Fibroblast of lung (primary cell): ENCODE results near the gene NUCB1. TPM values are rescaled to one million over a fixed set of nuclear protein-coding genes. Genes with fewer than 3 reads are reported as not detected.

Source experiments
- DNase-seq, 2 donors: peaks; one replicate each; pipeline versions ENCODE4 v3.0.0 to v3.0.0-alpha.2; 2010; ENCODE audit warnings: low read depth in 2 of 2
- H2AFZ ChIP-seq: 2 replicates; pipeline ENCODE4 v1.5.1; 2012; ENCODE audit warnings: low read length, control low read depth, inconsistent platforms
- H3K27ac ChIP-seq: 2 replicates; pipeline ENCODE4 v1.5.1; 2011; ENCODE audit warnings: low read length, control low read depth; ENCODE audit not compliant: insufficient read depth
- H3K27me3 ChIP-seq: 2 replicates; pipeline ENCODE4 v1.5.1; 2011; ENCODE audit warnings: mild to moderate bottlenecking, low read length; ENCODE audit not compliant: control insufficient read depth, insufficient read depth
- H3K36me3 ChIP-seq: 2 replicates; pipeline ENCODE4 v1.5.1; 2011; ENCODE audit warnings: low read length; ENCODE audit not compliant: control insufficient read depth, insufficient read depth
- H3K4me1 ChIP-seq: 2 replicates; pipeline ENCODE4 v1.5.1; 2011; ENCODE audit warnings: low read length; ENCODE audit not compliant: control insufficient read depth, insufficient read depth; ENCODE audit errors: extremely low read depth
- H3K4me2 ChIP-seq: 2 replicates; pipeline ENCODE4 v1.5.1; 2011; ENCODE audit warnings: low read length, control low read depth; ENCODE audit not compliant: insufficient read depth; ENCODE audit errors: extremely low read depth
- H3K4me3 ChIP-seq, 4 experiments: fragments of 200-600 bp in 1 of 4; sonication (generic) in 1 of 4; replicated peaks in 1 of 4; 2 replicates each; pipeline ENCODE4 v1.5.1; 2011 to 2016; ENCODE audit warnings: low read length in 4 of 4, low read depth in 3 of 4, mild to moderate bottlenecking in 3 of 4, control low read depth in 2 of 4, inconsistent platforms in 1 of 4, mixed read lengths in 1 of 4; ENCODE audit not compliant: insufficient read depth in 1 of 4; ENCODE audit errors: control extremely low read depth in 1 of 4
- H3K79me2 ChIP-seq: 2 replicates; pipeline ENCODE4 v1.5.1; 2012; ENCODE audit warnings: mild to moderate bottlenecking, low read length, inconsistent platforms; ENCODE audit not compliant: control insufficient read depth, insufficient read depth
- H3K9ac ChIP-seq: 2 replicates; pipeline ENCODE4 v1.5.1; 2011; ENCODE audit warnings: mild to moderate bottlenecking, low read length, control low read depth; ENCODE audit not compliant: insufficient read depth
- H3K9me3 ChIP-seq: 2 replicates; pipeline ENCODE4 v1.5.1; 2012; ENCODE audit warnings: low read depth, low read length; ENCODE audit not compliant: control insufficient read depth, insufficient read depth
- H4K20me1 ChIP-seq: 2 replicates; pipeline ENCODE4 v1.5.1; 2011; ENCODE audit warnings: low read length; ENCODE audit not compliant: control insufficient read depth, insufficient read depth; ENCODE audit errors: extremely low read depth
- EZH2 ChIP-seq: IDR thresholded peaks from 2 replicates; pipeline ENCODE4 v1.5.1; 2012; ENCODE audit warnings: low read length, control low read depth, mild to moderate bottlenecking; ENCODE audit errors: missing control alignments
- polyA plus RNA-seq, 2 donors: library from polyadenylated mRNA; depleted of rRNA in 1 of 2; stranded (reverse) in 1 of 2; unstranded in 1 of 2; fragments of >200 nt; gene quantifications; 2 replicates each; pipeline ENCODE4 v1.2.1, GENCODE V29; 2011 to 2012; ENCODE audit warnings: missing spikeins in 1 of 2
- total RNA-seq: library from RNA; depleted of rRNA; stranded (reverse); fragments of >200 nt; gene quantifications from 2 replicates; pipeline ENCODE4 v1.2.1, GENCODE V29; 2014
- TF ChIP-seq, protein P1 (sequence below), 2 donors: IDR thresholded peaks in 1 of 2; conservative IDR thresholded peaks in 1 of 2; 1 replicate in 1 of 2; 2 replicates in 1 of 2; pipeline ENCODE4 v1.5.1; 2011 to 2012; ENCODE audit warnings: low read length in 2 of 2, control low read depth in 1 of 2, inconsistent platforms in 1 of 2, low read depth in 1 of 2, mild to moderate bottlenecking in 1 of 2

NUCB1 gene
- total and polyA plus RNA-seq, 2 donors (not counting 1 experiment from before 2014, with no cell fraction given) = 129 to 130 TPM

DNA sequence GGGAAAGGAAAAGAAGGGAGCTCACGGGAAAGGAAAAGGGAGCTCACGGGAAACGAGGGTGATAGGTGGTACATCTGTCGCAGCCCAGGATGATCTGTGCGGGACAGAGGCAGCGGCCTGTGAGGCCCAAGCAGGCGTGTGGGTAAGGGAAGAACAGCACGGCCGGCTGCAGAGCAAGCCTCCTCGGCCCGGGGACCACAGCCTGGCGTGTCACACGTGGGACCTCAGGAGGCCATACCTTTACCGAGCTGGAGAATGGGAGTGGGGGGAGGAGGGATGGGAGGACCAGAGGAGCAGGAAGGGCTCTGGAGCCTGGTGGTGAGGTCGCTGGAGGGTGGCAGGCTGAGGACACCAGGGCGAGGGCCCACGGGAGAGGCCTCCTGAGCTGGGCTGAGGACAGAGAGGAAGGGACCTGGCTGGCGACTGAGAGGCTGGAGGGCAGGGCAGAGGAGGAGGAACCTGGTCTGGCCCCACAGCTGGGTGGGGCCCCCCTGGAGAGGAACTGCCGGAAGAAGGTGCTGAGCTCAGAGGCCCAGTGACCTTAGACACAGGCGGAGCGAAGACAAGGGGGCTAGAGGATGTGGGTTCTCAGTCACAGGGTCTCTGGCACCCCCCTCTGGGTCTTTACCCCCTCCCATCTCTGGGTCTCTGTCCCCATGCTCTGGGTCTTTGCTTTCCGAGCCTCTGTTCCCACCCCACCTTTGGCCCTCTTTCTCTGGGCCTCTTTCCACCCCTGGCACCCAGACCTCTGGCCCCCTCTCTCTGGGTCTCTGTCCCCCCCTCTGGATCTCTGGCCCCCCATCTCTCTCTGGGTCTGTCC, 62.1 kb downstream of the NUCB1 start:
- TF ChIP-seq, protein P1, sequence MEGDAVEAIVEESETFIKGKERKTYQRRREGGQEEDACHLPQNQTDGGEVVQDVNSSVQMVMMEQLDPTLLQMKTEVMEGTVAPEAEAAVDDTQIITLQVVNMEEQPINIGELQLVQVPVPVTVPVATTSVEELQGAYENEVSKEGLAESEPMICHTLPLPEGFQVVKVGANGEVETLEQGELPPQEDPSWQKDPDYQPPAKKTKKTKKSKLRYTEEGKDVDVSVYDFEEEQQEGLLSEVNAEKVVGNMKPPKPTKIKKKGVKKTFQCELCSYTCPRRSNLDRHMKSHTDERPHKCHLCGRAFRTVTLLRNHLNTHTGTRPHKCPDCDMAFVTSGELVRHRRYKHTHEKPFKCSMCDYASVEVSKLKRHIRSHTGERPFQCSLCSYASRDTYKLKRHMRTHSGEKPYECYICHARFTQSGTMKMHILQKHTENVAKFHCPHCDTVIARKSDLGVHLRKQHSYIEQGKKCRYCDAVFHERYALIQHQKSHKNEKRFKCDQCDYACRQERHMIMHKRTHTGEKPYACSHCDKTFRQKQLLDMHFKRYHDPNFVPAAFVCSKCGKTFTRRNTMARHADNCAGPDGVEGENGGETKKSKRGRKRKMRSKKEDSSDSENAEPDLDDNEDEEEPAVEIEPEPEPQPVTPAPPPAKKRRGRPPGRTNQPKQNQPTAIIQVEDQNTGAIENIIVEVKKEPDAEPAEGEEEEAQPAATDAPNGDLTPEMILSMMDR (conservative IDR thresholded peaks at IDR 0.05 in 1 of 2, IDR thresholded peaks at IDR 0.05 in 1 of 2; ENCODE audit: low read depth in 1 of 2, low read length in 2 of 2) = no peak
- TF ChIP-seq EZH2 = no peak
- Histone ChIP-seq H3K27me3 (no peaks in the 10 kb centered on the region), H3K9me3 (no peaks in the 10 kb centered on the region), H3K4me1 (peaks cover 19% of the 10 kb centered on the region), H3K4me3 (no peak overlapping the region), H3K79me2 (peaks cover 24% of the 10 kb centered on the region), H4K20me1 (peaks cover 6% of the 10 kb centered on the region), H2AFZ (no peak overlapping the region), H3K36me3 (peaks cover 17% of the 10 kb centered on the region), H3K27ac (peak overlapping the region; percentile 51), H3K9ac (no peak overlapping the region), H3K4me2 (no peak overlapping the region)
- peak in 1 of 2 donors; percentile 42 for DNase-seq

DNA sequence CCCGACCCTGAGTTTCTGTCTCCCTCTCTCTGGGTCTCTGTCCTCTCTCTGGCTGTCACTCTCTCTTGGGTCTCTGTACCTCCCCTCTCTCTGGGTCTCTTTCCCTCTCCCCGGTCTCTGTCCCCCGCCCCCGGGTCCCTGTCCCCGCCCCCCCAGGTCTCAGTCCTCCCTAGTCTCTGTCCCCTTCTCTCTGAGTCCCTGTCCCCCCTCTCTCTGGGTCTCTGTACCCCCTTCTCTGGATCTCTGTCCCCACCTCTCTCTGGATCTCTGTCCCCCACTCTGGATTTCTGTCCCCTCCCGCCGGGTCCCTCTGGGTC, 62.7 kb downstream of the NUCB1 start:
- DNase-seq = no peak
- no peak overlapping the region for H3K4me2 ChIP-seq

More for the DNA sequence above, 62.7 kb downstream of the NUCB1 start:
- peaks cover 19% of the 10 kb centered on the region for H3K4me1 ChIP-seq
- peaks cover 6% of the 10 kb centered on the region for H4K20me1 ChIP-seq
- H3K4me3 ChIP-seq = no peak overlapping the region
- peaks cover 17% of the 10 kb centered on the region for H3K36me3 ChIP-seq
- no peak overlapping the region for H3K9ac ChIP-seq
- H3K79me2 ChIP-seq = peaks cover 22% of the 10 kb centered on the region
- no peaks in the 10 kb centered on the region for H3K27me3 ChIP-seq
- no peak overlapping the region for H3K27ac ChIP-seq
- no peaks in the 10 kb centered on the region for H3K9me3 ChIP-seq
- TF ChIP-seq EZH2 = no peak
- TF ChIP-seq, protein P1 (conservative IDR thresholded peaks at IDR 0.05 in 1 of 2, IDR thresholded peaks at IDR 0.05 in 1 of 2; ENCODE audit: low read depth in 1 of 2, low read length in 2 of 2) = no peak
- no peak overlapping the region for H2AFZ ChIP-seq
